ENCODE results near the gene BCL11A.

- TF ChIP-seq, protein P1, sequence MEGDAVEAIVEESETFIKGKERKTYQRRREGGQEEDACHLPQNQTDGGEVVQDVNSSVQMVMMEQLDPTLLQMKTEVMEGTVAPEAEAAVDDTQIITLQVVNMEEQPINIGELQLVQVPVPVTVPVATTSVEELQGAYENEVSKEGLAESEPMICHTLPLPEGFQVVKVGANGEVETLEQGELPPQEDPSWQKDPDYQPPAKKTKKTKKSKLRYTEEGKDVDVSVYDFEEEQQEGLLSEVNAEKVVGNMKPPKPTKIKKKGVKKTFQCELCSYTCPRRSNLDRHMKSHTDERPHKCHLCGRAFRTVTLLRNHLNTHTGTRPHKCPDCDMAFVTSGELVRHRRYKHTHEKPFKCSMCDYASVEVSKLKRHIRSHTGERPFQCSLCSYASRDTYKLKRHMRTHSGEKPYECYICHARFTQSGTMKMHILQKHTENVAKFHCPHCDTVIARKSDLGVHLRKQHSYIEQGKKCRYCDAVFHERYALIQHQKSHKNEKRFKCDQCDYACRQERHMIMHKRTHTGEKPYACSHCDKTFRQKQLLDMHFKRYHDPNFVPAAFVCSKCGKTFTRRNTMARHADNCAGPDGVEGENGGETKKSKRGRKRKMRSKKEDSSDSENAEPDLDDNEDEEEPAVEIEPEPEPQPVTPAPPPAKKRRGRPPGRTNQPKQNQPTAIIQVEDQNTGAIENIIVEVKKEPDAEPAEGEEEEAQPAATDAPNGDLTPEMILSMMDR (IDR thresholded peaks at IDR 0.05): no peak
- no peak for TF ChIP-seq POLR2A (IDR thresholded peaks at IDR 0.05)
Measured at GRCh38 chr2:60496475-60496874, 57.0 kb downstream of the BCL11A start.

Data from esophagus squamous epithelium (tissue), 4 donors.